HEK293 (cell line): ENCODE measurements around the gene HCRTR2.

ENCODE experiments used
- CTCF ChIA-PET: fragments of 350-600 bp; formaldehyde crosslinking; extraction: SDS; loops from one replicate; lab custom pipeline; 2021; ENCODE audit warnings: antibody characterized with exemption; lab: Yijun Ruan, JAX
- POLR2A ChIA-PET: fragments of 300-600 bp; formaldehyde crosslinking; extraction: SDS; loops from one replicate; lab custom pipeline; 2020; ENCODE audit warnings: antibody characterized with exemption, inconsistent platforms; lab: Yijun Ruan, JAX
- H3K27ac ChIP-seq: fragments of 200-500 bp; sonication (Bioruptor generic); 2 replicates; pipeline ENCODE4 v1.5.1; 2014; ENCODE audit warnings: low read depth, low read length, control low read depth, inconsistent platforms; ENCODE audit errors: extremely low read depth
- H3K36me3 ChIP-seq, 2 experiments: fragments of 200-500 bp in 1 of 2; sonication (Bioruptor generic) in 1 of 2; 1 replicate in 1 of 2; 2 replicates in 1 of 2; pipeline ENCODE4 v1.5.1; 2014 to 2017; ENCODE audit warnings: inconsistent platforms in 2 of 2, low read length in 2 of 2; ENCODE audit not compliant: control insufficient read depth in 2 of 2, insufficient read depth in 1 of 2
- H3K4me1 ChIP-seq: fragments of 200-500 bp; sonication (Bioruptor generic); 2 replicates; pipeline ENCODE4 v1.5.1; 2014; ENCODE audit warnings: mild to moderate bottlenecking, low read length, inconsistent platforms; ENCODE audit not compliant: control insufficient read depth, insufficient read depth
- H3K4me3 ChIP-seq: 2 replicates; pipeline ENCODE4 v1.5.1; 2011; ENCODE audit warnings: low read depth, mild to moderate bottlenecking, control low read depth, low read length, moderate library complexity
- H3K9me3 ChIP-seq: fragments of 200-500 bp; sonication (Bioruptor generic); 2 replicates; pipeline ENCODE4 v1.5.1; 2014; ENCODE audit warnings: low read depth, low read length, inconsistent platforms; ENCODE audit not compliant: control insufficient read depth, insufficient read depth
- BCL11A ChIP-seq: fragments of 450-650 bp; formaldehyde crosslinking; IDR thresholded peaks from 2 replicates; pipeline ENCODE4 v1.5.1; 2016; ENCODE audit warnings: low read depth, missing biosample characterization, missing genetic modification characterization
- RBAK ChIP-seq: fragments of 450-650 bp; formaldehyde crosslinking; IDR thresholded peaks from 2 replicates; pipeline ENCODE4 v1.5.1; 2016; ENCODE audit warnings: missing biosample characterization, missing genetic modification characterization
- REPIN1 ChIP-seq: fragments of 450-650 bp; formaldehyde crosslinking; IDR thresholded peaks from 2 replicates; pipeline ENCODE4 v1.5.1; 2017; ENCODE audit warnings: missing biosample characterization, missing genetic modification characterization, low read depth
- SETDB1 ChIP-seq: IDR thresholded peaks from one replicate; pipeline ENCODE4 v1.6.1; 2017; ENCODE audit warnings: mild to moderate bottlenecking, low read length, moderate library complexity, mixed read lengths; ENCODE audit not compliant: insufficient read length
- SP3 ChIP-seq: fragments of 450-650 bp; formaldehyde crosslinking; IDR thresholded peaks from 2 replicates; pipeline ENCODE4 v1.5.1; 2016; ENCODE audit warnings: missing biosample characterization, missing genetic modification characterization
- SP7 ChIP-seq: fragments of 450-650 bp; formaldehyde crosslinking; IDR thresholded peaks from 2 replicates; pipeline ENCODE4 v1.5.1; 2016; ENCODE audit warnings: missing biosample characterization, missing genetic modification characterization
- ZBTB17 ChIP-seq: fragments of 450-650 bp; formaldehyde crosslinking; IDR thresholded peaks from 2 replicates; pipeline ENCODE4 v1.5.1; 2016; ENCODE audit warnings: missing biosample characterization, missing genetic modification characterization
- ZNF23 ChIP-seq: fragments of 450-650 bp; formaldehyde crosslinking; IDR thresholded peaks from 2 replicates; pipeline ENCODE4 v1.5.1; 2016; ENCODE audit warnings: missing biosample characterization, missing genetic modification characterization, borderline replicate concordance
- ZNF274 ChIP-seq, 2 experiments: fragments of 200-500 bp in 1 of 2; fragments of 450-650 bp in 1 of 2; sonication (Bioruptor generic) in 1 of 2; formaldehyde crosslinking in 1 of 2; IDR thresholded peaks; 2 replicates each; pipeline versions ENCODE4 v1.5.1 to v1.6.1; 2014 to 2016; ENCODE audit warnings: borderline replicate concordance in 1 of 2, inconsistent platforms in 1 of 2, low read length in 1 of 2, missing biosample characterization in 1 of 2, missing genetic modification characterization in 1 of 2
- ZNF292 ChIP-seq: fragments of 450-650 bp; formaldehyde crosslinking; IDR thresholded peaks from 2 replicates; pipeline ENCODE4 v1.5.1; 2016; ENCODE audit warnings: low read depth, missing biosample characterization, missing genetic modification characterization, borderline replicate concordance
- ZNF433 ChIP-seq: fragments of 450-650 bp; formaldehyde crosslinking; IDR thresholded peaks from 2 replicates; pipeline ENCODE4 v1.5.1; 2016; ENCODE audit warnings: missing biosample characterization, missing genetic modification characterization, low read depth
- ZNF501 ChIP-seq: fragments of 450-650 bp; formaldehyde crosslinking; IDR thresholded peaks from 2 replicates; pipeline ENCODE4 v1.5.1; 2016; ENCODE audit warnings: missing biosample characterization, missing genetic modification characterization
- ZNF521 ChIP-seq: fragments of 450-650 bp; formaldehyde crosslinking; IDR thresholded peaks from 2 replicates; pipeline ENCODE4 v1.5.1; 2017; ENCODE audit warnings: missing biosample characterization, mild to moderate bottlenecking, missing genetic modification characterization
- ZNF560 ChIP-seq: fragments of 450-650 bp; formaldehyde crosslinking; IDR thresholded peaks from 2 replicates; pipeline ENCODE4 v1.5.1; 2017; ENCODE audit warnings: missing biosample characterization, missing genetic modification characterization, borderline replicate concordance
- ZNF621 ChIP-seq: fragments of 450-650 bp; formaldehyde crosslinking; IDR thresholded peaks from 2 replicates; pipeline ENCODE4 v1.5.1; 2017; ENCODE audit warnings: missing biosample characterization, missing genetic modification characterization
- ZNF626 ChIP-seq: fragments of 450-650 bp; sonication (Bioruptor Pico); formaldehyde crosslinking; IDR thresholded peaks from 2 replicates; pipeline ENCODE4 v1.5.1; 2018; ENCODE audit warnings: missing biosample characterization, missing genetic modification characterization, inconsistent platforms
- ZNF670 ChIP-seq: fragments of 450-650 bp; formaldehyde crosslinking; IDR thresholded peaks from 2 replicates; pipeline ENCODE4 v1.5.1; 2016; ENCODE audit warnings: missing biosample characterization, missing genetic modification characterization, low read depth
- ZNF791 ChIP-seq: fragments of 450-650 bp; formaldehyde crosslinking; IDR thresholded peaks from 2 replicates; pipeline ENCODE4 v1.5.1; 2016; ENCODE audit warnings: missing biosample characterization, missing genetic modification characterization
- ZNF837 ChIP-seq: fragments of 450-650 bp; formaldehyde crosslinking; IDR thresholded peaks from 2 replicates; pipeline ENCODE4 v1.5.1; 2016; ENCODE audit warnings: missing biosample characterization, missing genetic modification characterization
- ZNF843 ChIP-seq: fragments of 450-650 bp; formaldehyde crosslinking; IDR thresholded peaks from 2 replicates; pipeline ENCODE4 v1.5.1; 2016; ENCODE audit warnings: missing biosample characterization, missing genetic modification characterization
- TF ChIP-seq, protein P1 (sequence below): fragments of 450-650 bp; formaldehyde crosslinking; IDR thresholded peaks from 2 replicates; pipeline ENCODE4 v1.5.1; 2016; ENCODE audit warnings: missing biosample characterization, missing genetic modification characterization, borderline replicate concordance
- TF ChIP-seq, protein P2 (sequence below): fragments of 450-650 bp; formaldehyde crosslinking; IDR thresholded peaks from 2 replicates; pipeline ENCODE4 v1.5.1; 2016; ENCODE audit warnings: missing biosample characterization, missing genetic modification characterization
- TF ChIP-seq, protein P3 (sequence below): fragments of 450-650 bp; formaldehyde crosslinking; IDR thresholded peaks from 2 replicates; pipeline ENCODE4 v1.5.1; 2017; ENCODE audit warnings: missing biosample characterization, missing genetic modification characterization
- TF ChIP-seq, protein P4 (sequence below): sonication (generic); formaldehyde crosslinking; IDR thresholded peaks from 2 replicates; pipeline ENCODE4 v1.8.1; 2022; ENCODE audit warnings: mild to moderate bottlenecking, moderate library complexity, missing genetic modification reagents
- TF ChIP-seq, protein P5 (sequence below): IDR thresholded peaks from 2 replicates; pipeline ENCODE4 v1.6.1; 2011; ENCODE audit warnings: mild to moderate bottlenecking, low read depth, low read length, borderline replicate concordance
- TF ChIP-seq, protein P6 (sequence below): fragments of 450-650 bp; formaldehyde crosslinking; IDR thresholded peaks from 2 replicates; pipeline ENCODE4 v1.5.1; 2017; ENCODE audit warnings: missing biosample characterization, missing genetic modification characterization

Gene HCRTR2

DNA sequence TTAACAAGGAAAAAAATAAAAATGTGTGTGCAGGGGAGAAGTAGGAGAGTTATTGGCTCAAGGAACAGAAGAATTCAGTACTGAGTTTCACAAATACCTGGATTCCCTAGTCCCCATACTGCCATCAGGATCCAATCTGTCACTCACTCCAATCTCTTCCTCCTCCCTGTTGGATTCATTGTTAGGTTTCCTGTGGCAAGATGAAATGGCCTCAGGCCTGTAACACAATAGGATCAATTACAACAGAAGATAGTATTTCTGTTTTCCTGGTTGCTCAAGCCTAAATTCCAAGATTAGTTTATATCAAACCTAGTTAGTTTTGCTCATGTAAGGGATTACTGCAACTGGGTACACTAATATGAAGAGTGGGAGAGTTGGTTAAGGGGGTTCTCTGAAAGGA lies 24.4 kb downstream of the HCRTR2 start:
- H3K27ac ChIP-seq = no peak overlapping the region
- no peaks in the 10 kb centered on the region for H3K36me3 ChIP-seq
- H3K4me1 ChIP-seq = no peaks in the 10 kb centered on the region
- TF ChIP-seq ZNF621 (tag by site-specific recombination) (no peak), ZNF501 (no peak), ZNF843 (tag by site-specific recombination) (no peak), ZNF274 (IDR thresholded peaks at IDR 0.05; ENCODE audit: low read length) (no peak), ZNF274 (tag by site-specific recombination; IDR thresholded peaks at IDR 0.05; ENCODE audit: borderline replicate concordance) (no peak), ZNF837 (tag by site-specific recombination) (no peak), RBAK (no peak), ZNF292 (no peak), SP3 (tag by site-specific recombination) (no peak), ZNF23 (tag by site-specific recombination) (no peak), ZNF433 (no peak), ZNF626 (tag by site-specific recombination) (no peak), REPIN1 (tag by site-specific recombination) (no peak), BCL11A (no peak)
- TF ChIP-seq, protein P1, sequence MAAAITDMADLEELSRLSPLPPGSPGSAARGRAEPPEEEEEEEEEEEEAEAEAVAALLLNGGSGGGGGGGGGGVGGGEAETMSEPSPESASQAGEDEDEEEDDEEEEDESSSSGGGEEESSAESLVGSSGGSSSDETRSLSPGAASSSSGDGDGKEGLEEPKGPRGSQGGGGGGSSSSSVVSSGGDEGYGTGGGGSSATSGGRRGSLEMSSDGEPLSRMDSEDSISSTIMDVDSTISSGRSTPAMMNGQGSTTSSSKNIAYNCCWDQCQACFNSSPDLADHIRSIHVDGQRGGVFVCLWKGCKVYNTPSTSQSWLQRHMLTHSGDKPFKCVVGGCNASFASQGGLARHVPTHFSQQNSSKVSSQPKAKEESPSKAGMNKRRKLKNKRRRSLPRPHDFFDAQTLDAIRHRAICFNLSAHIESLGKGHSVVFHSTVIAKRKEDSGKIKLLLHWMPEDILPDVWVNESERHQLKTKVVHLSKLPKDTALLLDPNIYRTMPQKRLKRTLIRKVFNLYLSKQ (tag by site-specific recombination) = no peak
- TF ChIP-seq, protein P2, sequence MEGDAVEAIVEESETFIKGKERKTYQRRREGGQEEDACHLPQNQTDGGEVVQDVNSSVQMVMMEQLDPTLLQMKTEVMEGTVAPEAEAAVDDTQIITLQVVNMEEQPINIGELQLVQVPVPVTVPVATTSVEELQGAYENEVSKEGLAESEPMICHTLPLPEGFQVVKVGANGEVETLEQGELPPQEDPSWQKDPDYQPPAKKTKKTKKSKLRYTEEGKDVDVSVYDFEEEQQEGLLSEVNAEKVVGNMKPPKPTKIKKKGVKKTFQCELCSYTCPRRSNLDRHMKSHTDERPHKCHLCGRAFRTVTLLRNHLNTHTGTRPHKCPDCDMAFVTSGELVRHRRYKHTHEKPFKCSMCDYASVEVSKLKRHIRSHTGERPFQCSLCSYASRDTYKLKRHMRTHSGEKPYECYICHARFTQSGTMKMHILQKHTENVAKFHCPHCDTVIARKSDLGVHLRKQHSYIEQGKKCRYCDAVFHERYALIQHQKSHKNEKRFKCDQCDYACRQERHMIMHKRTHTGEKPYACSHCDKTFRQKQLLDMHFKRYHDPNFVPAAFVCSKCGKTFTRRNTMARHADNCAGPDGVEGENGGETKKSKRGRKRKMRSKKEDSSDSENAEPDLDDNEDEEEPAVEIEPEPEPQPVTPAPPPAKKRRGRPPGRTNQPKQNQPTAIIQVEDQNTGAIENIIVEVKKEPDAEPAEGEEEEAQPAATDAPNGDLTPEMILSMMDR (tag by site-specific recombination) = no peak
- TF ChIP-seq, protein P3, sequence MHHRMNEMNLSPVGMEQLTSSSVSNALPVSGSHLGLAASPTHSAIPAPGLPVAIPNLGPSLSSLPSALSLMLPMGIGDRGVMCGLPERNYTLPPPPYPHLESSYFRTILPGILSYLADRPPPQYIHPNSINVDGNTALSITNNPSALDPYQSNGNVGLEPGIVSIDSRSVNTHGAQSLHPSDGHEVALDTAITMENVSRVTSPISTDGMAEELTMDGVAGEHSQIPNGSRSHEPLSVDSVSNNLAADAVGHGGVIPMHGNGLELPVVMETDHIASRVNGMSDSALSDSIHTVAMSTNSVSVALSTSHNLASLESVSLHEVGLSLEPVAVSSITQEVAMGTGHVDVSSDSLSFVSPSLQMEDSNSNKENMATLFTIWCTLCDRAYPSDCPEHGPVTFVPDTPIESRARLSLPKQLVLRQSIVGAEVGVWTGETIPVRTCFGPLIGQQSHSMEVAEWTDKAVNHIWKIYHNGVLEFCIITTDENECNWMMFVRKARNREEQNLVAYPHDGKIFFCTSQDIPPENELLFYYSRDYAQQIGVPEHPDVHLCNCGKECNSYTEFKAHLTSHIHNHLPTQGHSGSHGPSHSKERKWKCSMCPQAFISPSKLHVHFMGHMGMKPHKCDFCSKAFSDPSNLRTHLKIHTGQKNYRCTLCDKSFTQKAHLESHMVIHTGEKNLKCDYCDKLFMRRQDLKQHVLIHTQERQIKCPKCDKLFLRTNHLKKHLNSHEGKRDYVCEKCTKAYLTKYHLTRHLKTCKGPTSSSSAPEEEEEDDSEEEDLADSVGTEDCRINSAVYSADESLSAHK = no peak
- TF ChIP-seq, protein P4, sequence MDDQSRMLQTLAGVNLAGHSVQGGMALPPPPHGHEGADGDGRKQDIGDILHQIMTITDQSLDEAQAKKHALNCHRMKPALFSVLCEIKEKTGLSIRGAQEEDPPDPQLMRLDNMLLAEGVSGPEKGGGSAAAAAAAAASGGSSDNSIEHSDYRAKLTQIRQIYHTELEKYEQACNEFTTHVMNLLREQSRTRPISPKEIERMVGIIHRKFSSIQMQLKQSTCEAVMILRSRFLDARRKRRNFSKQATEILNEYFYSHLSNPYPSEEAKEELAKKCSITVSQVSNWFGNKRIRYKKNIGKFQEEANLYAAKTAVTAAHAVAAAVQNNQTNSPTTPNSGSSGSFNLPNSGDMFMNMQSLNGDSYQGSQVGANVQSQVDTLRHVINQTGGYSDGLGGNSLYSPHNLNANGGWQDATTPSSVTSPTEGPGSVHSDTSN = no peak
- TF ChIP-seq, protein P5, sequence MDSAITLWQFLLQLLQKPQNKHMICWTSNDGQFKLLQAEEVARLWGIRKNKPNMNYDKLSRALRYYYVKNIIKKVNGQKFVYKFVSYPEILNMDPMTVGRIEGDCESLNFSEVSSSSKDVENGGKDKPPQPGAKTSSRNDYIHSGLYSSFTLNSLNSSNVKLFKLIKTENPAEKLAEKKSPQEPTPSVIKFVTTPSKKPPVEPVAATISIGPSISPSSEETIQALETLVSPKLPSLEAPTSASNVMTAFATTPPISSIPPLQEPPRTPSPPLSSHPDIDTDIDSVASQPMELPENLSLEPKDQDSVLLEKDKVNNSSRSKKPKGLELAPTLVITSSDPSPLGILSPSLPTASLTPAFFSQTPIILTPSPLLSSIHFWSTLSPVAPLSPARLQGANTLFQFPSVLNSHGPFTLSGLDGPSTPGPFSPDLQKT = no peak
- H3K9me3 ChIP-seq = no peaks in the 10 kb centered on the region
- CTCF ChIA-PET = interaction anchor here (0.5 kb wide), 1 partner anchor 455 kb away, joined by 3 read pairs; no protein-coding TSS in a partner anchor
- POLR2A ChIA-PET = no interaction called here
- H3K4me3 ChIP-seq = no peak overlapping the region

DNA sequence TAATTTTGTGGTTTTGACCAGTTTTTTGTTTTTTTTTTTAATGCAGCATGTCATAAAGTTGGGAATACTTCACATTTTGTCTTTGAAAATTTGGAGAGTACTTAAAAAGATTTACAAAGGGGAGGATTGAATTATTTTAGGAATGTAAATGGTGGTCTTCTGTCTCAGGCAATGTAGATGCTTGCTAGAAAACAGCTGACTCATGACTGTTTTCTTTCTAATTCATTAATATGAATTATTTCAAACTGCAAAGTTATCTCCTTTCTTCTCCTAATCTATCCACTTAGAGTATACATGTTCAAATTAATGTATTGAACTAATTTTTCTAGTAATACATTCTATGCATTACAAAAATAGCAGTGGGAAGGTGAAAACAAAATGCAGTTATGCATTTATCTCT lies 24.9 kb downstream of the HCRTR2 start:
- Histone ChIP-seq H3K4me3 (no peak overlapping the region), H3K27ac (no peak overlapping the region), H3K4me1 (no peaks in the 10 kb centered on the region), H3K9me3 (no peaks in the 10 kb centered on the region), H3K36me3 (no peaks in the 10 kb centered on the region)
- POLR2A ChIA-PET = no interaction called here
- CTCF ChIA-PET = interaction anchor here (0.7 kb wide), 1 partner anchor 1087 kb away, joined by 3 read pairs; no protein-coding TSS in a partner anchor
- TF ChIP-seq, protein P6, sequence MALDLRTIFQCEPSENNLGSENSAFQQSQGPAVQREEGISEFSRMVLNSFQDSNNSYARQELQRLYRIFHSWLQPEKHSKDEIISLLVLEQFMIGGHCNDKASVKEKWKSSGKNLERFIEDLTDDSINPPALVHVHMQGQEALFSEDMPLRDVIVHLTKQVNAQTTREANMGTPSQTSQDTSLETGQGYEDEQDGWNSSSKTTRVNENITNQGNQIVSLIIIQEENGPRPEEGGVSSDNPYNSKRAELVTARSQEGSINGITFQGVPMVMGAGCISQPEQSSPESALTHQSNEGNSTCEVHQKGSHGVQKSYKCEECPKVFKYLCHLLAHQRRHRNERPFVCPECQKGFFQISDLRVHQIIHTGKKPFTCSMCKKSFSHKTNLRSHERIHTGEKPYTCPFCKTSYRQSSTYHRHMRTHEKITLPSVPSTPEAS (tag by site-specific recombination) = no peak
- TF ChIP-seq SP7 (tag by site-specific recombination) = no peak
- no peak for TF ChIP-seq ZNF670 (tag by site-specific recombination)
- TF ChIP-seq SETDB1 = no peak
- no peak for TF ChIP-seq ZBTB17 (tag by site-specific recombination)
- no peak for TF ChIP-seq ZNF560 (tag by site-specific recombination)
- no peak for TF ChIP-seq ZNF521
- no peak for TF ChIP-seq ZNF274 (IDR thresholded peaks at IDR 0.05; ENCODE audit: low read length)
- no peak for TF ChIP-seq ZNF274 (tag by site-specific recombination; IDR thresholded peaks at IDR 0.05; ENCODE audit: borderline replicate concordance)
- no peak for TF ChIP-seq ZNF791 (tag by site-specific recombination)
